Cardiac muscle cell (in vitro differentiated cells and primary cell): Measurements from ENCODE around the gene CAST. TPM values are rescaled to one million over a fixed set of nuclear protein-coding genes. Genes with fewer than 3 reads are reported as not detected.

Experiments
- DNase-seq, 2 donors: peaks; one replicate each; pipeline versions ENCODE4 v3.0.0 to v3.0.0-alpha.2; 2010 to 2017; ENCODE audit warnings: low read depth in 1 of 2, low spot score in 1 of 2
- H3K27ac ChIP-seq: fragments of 200-600 bp; sonication (generic); 2 replicates; pipeline ENCODE4 v1.5.1; 2016
- H3K27me3 ChIP-seq: fragments of 200-600 bp; sonication (generic); 2 replicates; pipeline ENCODE4 v1.6.0; 2016; ENCODE audit warnings: control low read depth
- H3K36me3 ChIP-seq: fragments of 200-600 bp; sonication (generic); 2 replicates; pipeline ENCODE4 v1.5.1; 2016; ENCODE audit warnings: control low read depth
- H3K4me1 ChIP-seq: fragments of 200-600 bp; sonication (generic); 2 replicates; pipeline ENCODE4 v1.8.1; 2017; ENCODE audit warnings: low read depth, mild to moderate bottlenecking, mixed run types
- H3K4me3 ChIP-seq: fragments of 200-600 bp; sonication (generic); 2 replicates; pipeline ENCODE4 v1.5.1; 2016; ENCODE audit warnings: mild to moderate bottlenecking
- H3K9me3 ChIP-seq: fragments of 200-600 bp; sonication (generic); 2 replicates; pipeline ENCODE4 v1.5.1; 2017; ENCODE audit warnings: low read depth, mild to moderate bottlenecking, control low read depth
- polyA plus RNA-seq: library from polyadenylated mRNA; unstranded; fragments of >200 nt; fragmentation: Nextera tagmentation; extraction: Ambion mirVana; gene quantifications from 2 replicates; pipeline ENCODE4 v1.2.1, GENCODE V29; 2016
- total RNA-seq: library from RNA; depleted of rRNA; stranded (reverse); fragments of >200 nt; gene quantifications from 2 replicates; pipeline ENCODE4 v1.2.3, GENCODE V29; 2016
- TF ChIP-seq, protein P1 (sequence below): IDR thresholded peaks from 2 replicates; pipeline ENCODE4 v1.5.1; 2012; ENCODE audit warnings: low read depth, mild to moderate bottlenecking, low read length

The CAST gene
- total and polyA plus RNA-seq, 2 experiments from 2014 or later, result 85.2 to 101 TPM

DNA sequence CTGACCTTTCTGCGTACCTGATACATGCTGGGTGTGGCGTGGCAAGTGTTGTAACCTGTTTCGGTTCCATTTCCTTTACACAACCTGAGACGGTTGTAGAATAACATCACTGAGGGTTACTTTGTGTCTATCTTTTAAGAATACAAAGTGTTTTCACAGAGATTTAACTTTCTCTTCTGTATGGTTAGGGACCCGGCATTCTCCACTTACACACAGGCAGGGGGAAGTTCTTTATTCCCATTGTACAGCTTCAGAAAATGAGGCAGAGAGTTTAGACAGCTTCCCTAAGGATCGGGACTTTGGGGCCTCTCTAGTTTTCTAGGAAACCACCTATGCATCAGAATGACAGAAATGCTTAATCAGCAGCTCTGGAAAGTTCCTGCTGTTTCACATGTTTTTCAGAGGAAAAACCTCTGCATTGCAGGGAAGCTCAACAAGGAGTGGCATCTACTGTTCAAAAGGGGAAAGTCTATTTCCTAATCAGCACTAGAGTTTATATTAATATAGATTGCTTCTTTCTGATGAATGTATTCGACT lies 41.3 kb downstream of the CAST start:
- Histone ChIP-seq H3K9me3 (no peaks in the 10 kb centered on the region), H3K27ac (peak overlapping the region; percentile 97), H3K4me3 (peak overlapping the region; percentile 78), H3K4me1 (peaks cover 19% of the 10 kb centered on the region), H3K36me3 (no peaks in the 10 kb centered on the region), H3K27me3 (no peaks in the 10 kb centered on the region)
- peak in 1 of 2 donors; percentile 25 for DNase-seq
- TF ChIP-seq, protein P1, sequence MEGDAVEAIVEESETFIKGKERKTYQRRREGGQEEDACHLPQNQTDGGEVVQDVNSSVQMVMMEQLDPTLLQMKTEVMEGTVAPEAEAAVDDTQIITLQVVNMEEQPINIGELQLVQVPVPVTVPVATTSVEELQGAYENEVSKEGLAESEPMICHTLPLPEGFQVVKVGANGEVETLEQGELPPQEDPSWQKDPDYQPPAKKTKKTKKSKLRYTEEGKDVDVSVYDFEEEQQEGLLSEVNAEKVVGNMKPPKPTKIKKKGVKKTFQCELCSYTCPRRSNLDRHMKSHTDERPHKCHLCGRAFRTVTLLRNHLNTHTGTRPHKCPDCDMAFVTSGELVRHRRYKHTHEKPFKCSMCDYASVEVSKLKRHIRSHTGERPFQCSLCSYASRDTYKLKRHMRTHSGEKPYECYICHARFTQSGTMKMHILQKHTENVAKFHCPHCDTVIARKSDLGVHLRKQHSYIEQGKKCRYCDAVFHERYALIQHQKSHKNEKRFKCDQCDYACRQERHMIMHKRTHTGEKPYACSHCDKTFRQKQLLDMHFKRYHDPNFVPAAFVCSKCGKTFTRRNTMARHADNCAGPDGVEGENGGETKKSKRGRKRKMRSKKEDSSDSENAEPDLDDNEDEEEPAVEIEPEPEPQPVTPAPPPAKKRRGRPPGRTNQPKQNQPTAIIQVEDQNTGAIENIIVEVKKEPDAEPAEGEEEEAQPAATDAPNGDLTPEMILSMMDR, result no peak

DNA sequence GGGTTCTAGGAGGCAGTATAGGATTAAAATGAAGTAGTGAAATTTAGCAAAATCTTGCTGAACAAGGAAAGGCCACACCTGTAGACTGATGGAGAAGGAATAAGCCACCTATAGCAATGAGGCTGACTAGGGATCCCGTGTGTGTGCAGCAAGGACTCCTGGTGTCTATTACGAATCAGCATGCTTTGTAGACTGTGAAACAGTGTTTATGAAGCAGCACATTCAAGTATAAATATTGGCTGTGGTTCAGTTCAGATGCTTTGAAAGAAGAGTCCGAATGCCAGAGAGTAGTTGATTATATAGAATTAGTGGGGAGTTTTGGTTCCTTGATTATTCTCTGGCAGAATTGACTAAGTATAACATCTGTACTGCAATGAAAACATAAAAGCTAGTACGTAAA lies 41.8 kb downstream of the CAST start:
- Histone ChIP-seq H3K4me1 (peaks cover 22% of the 10 kb centered on the region), H3K27me3 (no peaks in the 10 kb centered on the region), H3K9me3 (no peaks in the 10 kb centered on the region), H3K27ac (peak overlapping the region; percentile 97), H3K36me3 (no peaks in the 10 kb centered on the region), H3K4me3 (peak overlapping the region; percentile 78)
- TF ChIP-seq, protein P1, result no peak
- DNase-seq, result no peak

DNA sequence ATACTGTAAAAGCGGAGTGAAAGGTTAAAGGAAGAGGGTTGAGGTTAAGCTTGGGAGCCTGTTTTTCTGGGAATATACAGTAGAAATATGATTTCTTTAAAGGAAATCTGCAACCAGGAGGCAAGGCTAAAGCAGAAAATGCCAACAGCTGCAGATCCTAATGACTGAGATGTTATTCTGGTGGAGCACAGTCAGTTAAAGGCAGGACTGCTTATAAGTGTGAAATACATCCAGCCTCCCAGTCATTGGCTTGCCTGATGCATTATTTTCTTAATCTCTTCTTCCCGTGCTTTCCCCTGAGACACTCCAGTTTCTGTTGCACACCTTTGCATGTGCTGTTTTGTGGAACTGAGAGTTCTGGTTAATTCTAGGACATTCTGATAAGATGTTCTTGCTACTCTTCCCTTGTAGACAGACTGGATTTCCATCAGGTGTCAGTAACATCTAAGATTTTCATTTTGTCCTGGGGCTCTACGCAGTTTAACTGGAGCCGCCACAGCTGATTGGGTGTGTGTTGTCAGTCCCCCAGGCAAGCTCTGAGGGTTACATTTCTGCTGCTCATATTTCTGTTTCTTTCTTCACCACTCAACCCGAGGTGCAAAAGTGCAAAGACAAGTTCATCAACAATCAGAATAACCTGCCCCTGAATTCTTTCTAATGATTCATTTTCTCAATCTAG lies 44.4 kb downstream of the CAST start:
- Histone ChIP-seq H3K4me3 (no peak overlapping the region), H3K4me1 (peaks cover 22% of the 10 kb centered on the region), H3K27ac (no peak overlapping the region), H3K36me3 (no peaks in the 10 kb centered on the region), H3K9me3 (no peaks in the 10 kb centered on the region), H3K27me3 (no peaks in the 10 kb centered on the region)
- TF ChIP-seq, protein P1, result no peak
- DNase-seq, result no peak

DNA sequence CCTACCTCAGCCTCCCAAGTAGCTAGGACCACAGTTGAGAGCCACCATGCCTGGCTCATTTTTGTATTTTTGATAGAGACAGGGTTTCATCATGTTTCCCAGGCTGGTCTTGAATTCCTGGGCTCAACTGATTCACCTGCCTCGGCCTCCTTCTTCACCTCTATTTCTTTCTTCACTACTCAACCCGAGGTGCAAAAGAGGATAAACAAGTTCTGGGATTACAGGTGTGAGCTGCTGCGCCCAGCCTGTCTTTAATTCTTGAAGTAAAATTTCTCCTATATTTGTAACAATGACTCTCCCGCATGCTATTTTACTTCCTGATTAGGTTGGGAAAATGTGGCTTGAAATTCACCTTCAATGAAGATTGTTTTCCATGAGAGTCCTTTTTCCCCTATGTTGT lies 46.4 kb downstream of the CAST start:
- TF ChIP-seq, protein P1, result no peak
- Histone ChIP-seq H3K4me1 (peaks cover 22% of the 10 kb centered on the region), H3K36me3 (no peaks in the 10 kb centered on the region), H3K27me3 (no peaks in the 10 kb centered on the region), H3K27ac (peak overlapping the region; percentile 66), H3K4me3 (no peak overlapping the region), H3K9me3 (no peaks in the 10 kb centered on the region)
- no peak for DNase-seq

DNA sequence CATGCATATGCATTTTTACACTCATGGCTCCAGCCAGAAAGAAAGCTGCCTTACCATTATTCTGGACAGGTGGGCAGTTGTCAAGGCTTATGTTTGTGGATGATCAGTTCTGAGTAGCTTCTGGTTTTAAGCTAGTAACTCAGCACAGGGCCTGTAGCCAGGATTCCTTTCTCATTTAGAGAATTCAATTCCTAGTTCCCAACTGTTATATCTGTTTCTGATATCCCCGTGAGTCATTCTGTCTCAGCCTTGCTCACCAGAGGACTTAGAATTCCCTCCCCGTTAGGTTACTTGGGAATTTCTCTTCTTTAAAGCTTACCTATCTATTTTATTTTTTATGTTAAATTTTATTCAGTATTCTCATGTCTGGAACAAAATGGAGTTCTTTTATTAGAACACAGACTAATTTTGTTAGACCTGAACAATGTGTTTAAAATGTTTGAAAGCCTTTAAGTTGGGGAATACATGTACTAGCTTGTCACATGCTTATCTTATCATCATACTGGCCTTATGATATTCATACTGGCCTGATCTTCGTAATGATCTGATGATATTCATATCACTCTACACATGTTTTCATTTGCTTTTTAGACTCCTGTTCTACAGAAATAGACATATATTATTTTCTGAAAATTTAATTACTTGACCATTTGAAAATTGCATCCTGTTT lies 47.1 kb downstream of the CAST start:
- no peaks in the 10 kb centered on the region for H3K9me3 ChIP-seq
- H3K27me3 ChIP-seq, result no peaks in the 10 kb centered on the region
- no peak overlapping the region for H3K4me3 ChIP-seq
- DNase-seq, result peak in 1 of 2 donors; percentile 70
- TF ChIP-seq, protein P1, result no peak
- H3K27ac ChIP-seq, result peak overlapping the region; percentile 66
- H3K36me3 ChIP-seq, result no peaks in the 10 kb centered on the region
- H3K4me1 ChIP-seq, result peaks cover 20% of the 10 kb centered on the region
